ENCODE measurements around the gene LRP5.

LRP5 gene

GRCh38 chr11:68271781-68272608 is 40.4 kb upstream of the LRP5 start, which contains the start of gene C11orf24:
Gene C11orf24 (minus strand): TSS chr11:68271973. CDS start chr11:68263767, 8,206 bp downstream.
- TF ChIP-seq GATA3 (IDR thresholded peaks at IDR 0.05; ENCODE audit: low read depth, low read length) (no peak), GATA2 (IDR thresholded peaks at IDR 0.05; ENCODE audit: low read depth, low read length) (no peak)

GRCh38 chr11:68273026-68273738 is 39.2 kb upstream of the LRP5 start:
- TF ChIP-seq GATA3 (IDR thresholded peaks at IDR 0.05; ENCODE audit: low read depth, low read length): no peak
- TF ChIP-seq GATA2 (IDR thresholded peaks at IDR 0.05; ENCODE audit: low read depth, low read length): no peak

- no peak for TF ChIP-seq GATA3 (IDR thresholded peaks at IDR 0.05; ENCODE audit: low read depth, low read length)
- TF ChIP-seq GATA2 (IDR thresholded peaks at IDR 0.05; ENCODE audit: low read depth, low read length): no peak
Observed at GRCh38 chr11:68274306-68274705, 38.1 kb upstream of the LRP5 start.

GRCh38 chr11:68275721-68276507 is 36.5 kb upstream of the LRP5 start:
- TF ChIP-seq GATA3 (IDR thresholded peaks at IDR 0.05; ENCODE audit: low read depth, low read length) (no peak), GATA2 (IDR thresholded peaks at IDR 0.05; ENCODE audit: low read depth, low read length) (no peak)

- TF ChIP-seq GATA3 (IDR thresholded peaks at IDR 0.05; ENCODE audit: low read depth, low read length): no peak
- TF ChIP-seq GATA2 (IDR thresholded peaks at IDR 0.05; ENCODE audit: low read depth, low read length): no peak
Observed at GRCh38 chr11:68276861-68277260, 35.5 kb upstream of the LRP5 start.

- TF ChIP-seq GATA2 (IDR thresholded peaks at IDR 0.05; ENCODE audit: low read depth, low read length): no peak
- no peak for TF ChIP-seq GATA3 (IDR thresholded peaks at IDR 0.05; ENCODE audit: low read depth, low read length)
Observed at GRCh38 chr11:68279676-68280075, 32.7 kb upstream of the LRP5 start.

- TF ChIP-seq GATA3 (IDR thresholded peaks at IDR 0.05; ENCODE audit: low read depth, low read length): no peak
Observed at GRCh38 chr11:68282141-68282860, 30.1 kb upstream of the LRP5 start.

- no peak for TF ChIP-seq GATA3 (IDR thresholded peaks at IDR 0.05; ENCODE audit: low read depth, low read length)
- no peak for TF ChIP-seq GATA2 (IDR thresholded peaks at IDR 0.05; ENCODE audit: low read depth, low read length)
Observed at GRCh38 chr11:68282861-68283230, 29.5 kb upstream of the LRP5 start.

- TF ChIP-seq GATA3 (IDR thresholded peaks at IDR 0.05; ENCODE audit: low read depth, low read length) (no peak), GATA2 (IDR thresholded peaks at IDR 0.05; ENCODE audit: low read depth, low read length) (no peak)
Observed at GRCh38 chr11:68287419-68287818, 25.0 kb upstream of the LRP5 start.

GRCh38 chr11:68289456-68289855 is 22.9 kb upstream of the LRP5 start:
- no peak for TF ChIP-seq GATA2 (IDR thresholded peaks at IDR 0.05; ENCODE audit: low read depth, low read length)
- TF ChIP-seq GATA3 (IDR thresholded peaks at IDR 0.05; ENCODE audit: low read depth, low read length): no peak

GRCh38 chr11:68293708-68294107 is 18.7 kb upstream of the LRP5 start:
- TF ChIP-seq GATA2 (IDR thresholded peaks at IDR 0.05; ENCODE audit: low read depth, low read length) (no peak), GATA3 (IDR thresholded peaks at IDR 0.05; ENCODE audit: low read depth, low read length) (no peak)

GRCh38 chr11:68295271-68295670 is 17.1 kb upstream of the LRP5 start:
- TF ChIP-seq GATA2 (IDR thresholded peaks at IDR 0.05; ENCODE audit: low read depth, low read length) (no peak), GATA3 (IDR thresholded peaks at IDR 0.05; ENCODE audit: low read depth, low read length) (no peak)

GRCh38 chr11:68295940-68296339 is 16.5 kb upstream of the LRP5 start:
- TF ChIP-seq GATA2 (IDR thresholded peaks at IDR 0.05; ENCODE audit: low read depth, low read length): no peak
- no peak for TF ChIP-seq GATA3 (IDR thresholded peaks at IDR 0.05; ENCODE audit: low read depth, low read length)

Measured in SH-SY5Y (cell line).